Superior temporal gyrus (tissue), 1 donor: ENCODE data around the gene CNTN5.
"Not testable (repeated sequence)": the region's sequence is repeated elsewhere in the genome, so short reads cannot be mapped to it uniquely, and the experiment has no call there.

Experiments used
- DNase-seq: peaks from one replicate; pipeline ENCODE4 v3.0.0-alpha.2; 2016; ENCODE audit errors: extremely low spot score

The CNTN5 gene

GRCh38 chr11:99742501-99742900, 721.8 kb downstream of the CNTN5 start:
- DNase-seq, result no peak

- no peak for DNase-seq
Observed at GRCh38 chr11:99759787-99760186, 739.0 kb downstream of the CNTN5 start.

DNA sequence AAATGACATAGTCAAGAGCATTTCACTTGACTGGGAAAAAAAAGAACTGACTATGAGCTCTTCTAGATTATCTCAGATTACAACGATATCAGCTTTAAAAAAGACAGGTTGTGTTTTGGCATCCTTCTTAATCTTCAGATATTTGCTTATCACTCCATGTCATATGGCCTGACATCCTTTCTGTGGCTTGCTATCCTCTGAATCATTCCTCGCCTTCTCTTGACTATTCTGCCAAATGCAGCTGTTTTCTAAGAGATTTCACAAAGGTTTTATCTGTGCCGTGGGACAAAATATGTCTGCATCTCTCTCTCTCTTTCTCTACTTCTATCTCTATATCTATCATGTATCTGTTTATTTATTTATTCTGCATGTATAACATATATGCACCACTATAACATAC, 746.1 kb downstream of the CNTN5 start:
- DNase-seq, result no peak

GRCh38 chr11:99773646-99774045, 752.9 kb downstream of the CNTN5 start:
- DNase-seq, result no peak

DNA sequence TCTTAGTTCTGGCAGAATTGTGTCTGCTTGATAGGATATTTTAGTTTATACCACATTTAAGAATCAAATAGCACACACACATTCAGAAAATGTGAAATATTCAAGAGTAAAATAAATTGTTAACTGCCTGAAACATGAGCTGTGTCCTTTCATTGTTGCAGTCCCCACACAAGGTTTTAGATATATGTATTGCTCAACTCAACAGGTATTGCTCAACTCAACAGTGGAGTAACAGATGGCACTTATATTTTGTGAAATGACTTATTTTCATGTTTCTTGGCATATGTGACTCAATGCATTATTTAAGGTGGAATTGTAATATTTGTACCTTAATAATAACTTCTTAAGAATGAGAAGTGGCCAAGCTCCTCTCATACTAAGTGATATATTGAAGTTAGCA, 760.3 kb downstream of the CNTN5 start:
- no peak for DNase-seq

DNA sequence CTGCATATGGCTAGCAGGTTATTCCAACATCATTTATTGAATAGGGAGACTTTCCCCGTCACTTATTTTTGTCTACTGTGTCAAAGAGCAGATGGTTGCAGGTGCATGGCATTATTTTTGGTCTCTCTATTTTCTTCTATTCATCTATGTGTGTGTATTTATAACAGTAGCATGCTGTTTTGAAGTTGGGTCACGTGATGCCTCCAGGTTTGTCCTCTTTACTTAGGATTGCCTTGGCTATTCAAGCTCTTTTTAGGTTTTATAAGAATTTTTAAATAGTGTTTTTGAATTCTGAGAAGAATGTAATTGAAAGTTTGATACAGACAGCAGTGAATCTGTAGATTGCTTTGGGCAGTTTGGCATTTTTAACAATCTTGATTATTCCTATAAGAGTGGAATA, 770.6 kb downstream of the CNTN5 start:
- no peak for DNase-seq

- no peak for DNase-seq
Observed at GRCh38 chr11:99795999-99796398, 775.2 kb downstream of the CNTN5 start.

- no peak for DNase-seq
Observed at GRCh38 chr11:99803501-99803900, 782.8 kb downstream of the CNTN5 start.

DNA sequence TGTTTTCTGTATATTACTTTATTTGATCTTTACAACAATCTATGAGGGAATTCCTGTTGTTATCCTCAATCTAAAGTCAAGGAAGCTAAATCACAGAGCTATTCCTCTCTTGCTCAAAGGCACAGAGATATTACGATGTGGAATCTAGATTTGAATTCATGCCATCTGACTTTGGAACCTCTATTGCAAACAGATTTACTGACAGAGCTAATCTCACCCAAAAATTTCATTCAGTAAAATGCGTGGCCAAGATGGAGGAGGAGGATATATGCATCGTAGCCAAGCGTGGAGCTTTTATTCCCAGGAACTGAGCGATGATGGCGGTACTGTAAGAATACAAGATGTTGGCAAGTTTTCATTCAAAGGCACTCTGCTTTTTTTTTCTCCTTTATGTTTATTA, 791.8 kb downstream of the CNTN5 start:
- no peak for DNase-seq

DNA sequence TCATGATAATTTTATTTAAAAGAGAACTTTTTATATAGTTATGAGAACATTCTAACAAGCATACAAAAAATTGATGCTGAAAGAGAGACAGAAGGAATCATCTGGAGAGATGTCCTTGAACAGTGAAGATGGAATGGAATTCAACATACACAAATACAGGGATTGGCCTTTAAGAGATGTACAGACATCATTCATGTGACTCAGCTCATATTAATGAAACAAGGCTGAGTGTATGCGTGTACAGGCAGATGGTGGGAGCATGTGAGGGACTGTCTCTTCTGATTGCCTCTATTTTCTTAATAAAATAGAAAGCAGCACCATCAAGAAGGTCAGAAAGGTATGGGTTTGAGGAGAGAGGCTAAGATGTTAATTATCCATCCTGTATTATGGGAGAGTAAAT, 793.3 kb downstream of the CNTN5 start:
- DNase-seq, result no peak

DNA sequence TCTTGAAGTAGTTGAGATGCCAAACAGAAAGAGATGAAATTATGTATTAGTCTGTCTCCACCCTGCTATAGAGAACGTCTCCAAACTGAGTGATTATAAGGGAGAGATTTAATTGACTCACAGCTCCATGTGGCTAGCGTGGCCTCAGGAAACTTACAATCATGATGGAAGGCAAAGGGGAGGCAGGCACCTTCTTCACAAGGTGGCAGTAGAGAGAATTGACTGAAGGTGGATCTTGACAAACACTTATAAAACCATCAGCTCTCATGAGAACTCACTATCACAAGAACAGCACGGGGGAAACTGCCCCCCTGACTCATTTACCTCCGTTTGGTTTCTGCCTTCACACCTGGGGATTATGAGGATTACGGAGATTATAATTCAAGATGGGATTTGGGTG, 794.0 kb downstream of the CNTN5 start:
- no peak for DNase-seq

DNA sequence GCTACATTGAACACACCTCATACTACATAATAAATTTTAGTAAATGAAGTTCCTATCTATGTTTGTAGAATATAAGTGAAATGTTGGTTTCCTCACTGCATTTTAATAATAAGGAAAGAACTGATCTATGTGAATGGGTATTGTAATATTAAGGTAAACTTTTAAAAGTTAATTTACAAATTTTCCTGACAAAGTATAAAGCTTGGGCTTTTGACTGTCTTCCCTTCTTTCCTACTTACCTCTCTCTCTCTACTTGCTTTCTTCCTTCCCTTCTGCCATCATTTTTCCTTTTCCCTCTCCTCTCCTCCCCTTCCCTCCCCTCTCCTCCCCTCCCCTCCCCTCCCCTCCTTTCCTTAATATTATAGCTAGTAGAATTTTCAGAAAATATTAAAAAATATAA, 798.2 kb downstream of the CNTN5 start:
- DNase-seq, result no peak

GRCh38 chr11:99822846-99823565, 802.3 kb downstream of the CNTN5 start:
- no peak for DNase-seq

DNA sequence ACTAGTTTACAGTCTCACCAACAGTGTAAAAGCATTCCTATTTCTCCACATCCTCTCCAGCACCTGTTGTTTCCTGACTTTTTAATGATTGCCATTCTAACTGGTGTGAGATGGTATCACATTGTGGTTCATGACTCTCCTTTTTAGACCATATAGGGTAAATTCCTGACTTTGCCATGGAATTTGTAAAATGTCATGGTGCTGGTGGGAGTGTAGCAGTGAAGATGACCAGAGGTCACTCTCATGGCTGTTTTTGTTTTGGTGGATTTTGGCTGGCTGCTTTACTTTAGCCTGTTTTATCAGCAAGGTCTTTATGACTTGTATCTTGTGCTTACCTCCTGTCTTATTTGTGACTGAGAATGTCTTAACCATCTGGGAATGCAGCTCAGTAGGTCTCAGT, 816.0 kb downstream of the CNTN5 start:
- DNase-seq, result not testable (repeated sequence)

GRCh38 chr11:99841885-99842284, 821.1 kb downstream of the CNTN5 start:
- DNase-seq, result no peak

DNA sequence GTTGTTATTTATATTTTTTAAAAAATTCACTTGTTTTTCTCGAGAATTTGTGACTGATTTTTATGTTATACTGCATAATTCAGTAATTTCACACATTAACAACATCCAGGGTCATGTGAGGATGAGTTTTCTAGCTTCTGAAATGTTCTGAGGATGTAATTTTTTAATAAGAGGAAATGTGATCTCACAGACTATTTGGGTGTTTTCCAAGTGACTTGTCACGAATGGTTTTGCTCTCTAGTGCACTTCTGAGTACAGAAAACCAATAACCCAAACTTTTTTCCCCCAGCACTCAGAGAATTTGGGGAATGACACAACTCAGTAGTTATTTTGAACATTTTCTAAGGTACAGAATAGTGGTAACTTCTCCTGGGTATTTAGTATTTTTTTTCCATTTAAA, 845.2 kb downstream of the CNTN5 start:
- DNase-seq, result no peak

DNA sequence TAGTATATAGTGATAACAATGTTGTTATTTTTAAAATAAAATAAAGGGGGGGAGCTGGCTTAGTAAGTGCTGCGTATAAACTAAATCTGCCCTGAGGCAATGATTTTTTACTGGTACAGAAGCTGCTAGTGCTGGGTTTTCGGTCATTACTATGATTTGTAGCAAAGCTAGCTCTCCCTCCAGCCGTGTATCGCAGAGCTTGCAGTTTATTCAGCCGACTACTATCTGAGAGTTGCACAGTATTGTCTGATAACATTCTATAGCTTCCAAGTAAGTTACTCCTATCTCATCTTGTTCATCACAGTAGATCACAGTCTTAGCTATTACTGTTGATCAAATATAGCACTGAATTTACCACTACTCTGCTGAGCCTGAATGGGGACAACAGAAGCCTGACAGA, 860.9 kb downstream of the CNTN5 start:
- DNase-seq, result no peak

- DNase-seq, result no peak
Observed at GRCh38 chr11:99884750-99885149, 864.0 kb downstream of the CNTN5 start.

DNA sequence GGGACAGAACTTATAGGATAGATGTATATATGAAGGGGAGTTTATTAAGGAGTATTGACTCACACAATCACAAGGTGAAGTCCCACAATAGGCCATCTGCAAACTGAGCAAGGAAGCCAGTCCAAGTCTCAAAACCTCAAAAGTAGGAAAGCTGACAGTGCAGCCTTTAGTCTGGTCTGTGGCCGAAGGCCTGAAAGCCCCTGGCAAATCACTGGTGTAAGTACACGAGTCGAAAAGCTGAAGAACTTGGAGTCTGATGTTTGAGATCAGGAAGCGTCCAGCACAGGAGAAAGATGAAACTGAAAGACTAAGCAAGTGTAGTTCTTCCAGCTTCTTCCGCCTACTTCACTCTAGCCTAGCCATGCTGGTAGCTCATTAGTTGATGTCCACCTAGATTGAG, 866.7 kb downstream of the CNTN5 start:
- DNase-seq, result no peak

DNA sequence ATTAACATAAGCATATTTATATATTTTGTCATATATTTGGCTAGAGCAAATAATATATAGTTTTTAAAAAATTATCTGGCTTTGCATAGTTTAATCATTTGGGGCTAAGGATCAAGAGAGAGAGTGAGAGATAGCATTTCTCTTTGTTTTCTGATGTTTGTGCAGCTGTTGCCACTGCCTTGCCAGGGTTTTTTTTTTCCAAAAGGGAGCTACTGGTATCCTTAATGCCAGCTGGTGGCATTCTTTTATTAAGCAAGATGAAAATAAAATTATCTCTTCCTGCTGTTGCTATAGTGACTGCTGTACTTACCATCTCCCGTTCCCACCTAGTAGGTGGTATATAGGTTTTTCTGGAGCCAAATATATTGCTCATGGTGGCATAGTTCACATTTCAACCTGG, 873.1 kb downstream of the CNTN5 start:
- DNase-seq, result no peak

- DNase-seq, result no peak
Observed at GRCh38 chr11:99901175-99901574, 880.4 kb downstream of the CNTN5 start.

GRCh38 chr11:99911116-99911515, 890.4 kb downstream of the CNTN5 start:
- no peak for DNase-seq

DNA sequence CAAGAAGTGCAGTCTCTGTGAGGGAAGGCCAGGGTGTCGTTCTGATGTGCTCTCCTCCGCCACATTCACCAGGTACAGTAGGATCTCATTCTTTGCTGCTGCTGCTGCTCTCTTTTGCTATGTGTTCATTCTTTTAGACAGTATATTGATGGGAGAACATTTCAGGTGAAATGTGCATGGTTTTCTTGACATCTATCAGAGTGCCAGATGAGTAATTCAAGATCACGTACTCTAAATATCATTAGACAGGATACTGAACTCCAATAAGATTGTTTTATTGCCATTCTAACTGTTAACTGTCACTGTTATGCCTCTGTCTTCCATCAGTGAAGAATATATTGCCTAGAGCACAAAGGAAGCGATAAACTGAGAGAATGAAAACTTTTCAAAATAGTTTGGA, 895.3 kb downstream of the CNTN5 start:
- no peak for DNase-seq

DNA sequence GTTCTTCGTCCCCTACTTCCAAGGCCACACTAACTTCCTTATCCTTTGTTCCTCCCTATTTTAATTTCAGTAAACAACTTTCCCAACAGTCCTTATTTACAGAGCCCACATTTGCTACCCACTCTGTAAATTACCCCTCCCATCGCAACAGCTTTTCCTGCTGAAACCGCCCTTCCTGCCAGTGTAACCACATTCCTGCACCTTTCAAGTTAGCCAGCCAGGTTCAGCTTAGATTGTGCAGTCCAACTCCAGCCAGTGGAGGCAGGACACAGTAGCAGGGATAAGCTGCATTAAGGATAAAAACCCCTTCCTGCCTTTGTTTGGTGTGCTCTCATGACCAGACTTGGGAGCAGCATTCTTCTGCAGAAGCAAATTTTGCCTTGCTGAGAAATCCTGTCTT, 898.0 kb downstream of the CNTN5 start:
- no peak for DNase-seq
